ENCODE data around the gene AOC1. TPM values are rescaled to one million over a fixed set of nuclear protein-coding genes. Genes with fewer than 3 reads are reported as not detected.

Gene AOC1
- total RNA-seq, 1 donor from 2014 or later: 0.17 TPM

Other genes starting within 250 kb of the AOC1 start
- 31.5 TPM for gene GIMAP6, start 220.1 kb upstream of the AOC1 start, total RNA-seq
- 6.9 TPM for gene GIMAP2, start 166.8 kb upstream of the AOC1 start, total RNA-seq
- gene GIMAP1, start 135.9 kb upstream of the AOC1 start, total RNA-seq: 6.7 TPM
- 9.8 TPM for gene GIMAP5, start 115.1 kb upstream of the AOC1 start, total RNA-seq
- gene TMEM176B, start 52.2 kb upstream of the AOC1 start, total RNA-seq: 45.2 TPM
- 30.1 TPM for gene TMEM176A, start 51.7 kb upstream of the AOC1 start, total RNA-seq
- gene KCNH2, start 125.8 kb downstream of the AOC1 start, total RNA-seq: 107 TPM
- gene NOS3, start 138.5 kb downstream of the AOC1 start, total RNA-seq: 10.9 TPM
- not detected for gene ATG9B, start 172.0 kb downstream of the AOC1 start, total RNA-seq
- gene ABCB8, start 175.9 kb downstream of the AOC1 start, total RNA-seq: 29.7 TPM
- 8.6 TPM for gene ASIC3, start 196.0 kb downstream of the AOC1 start, total RNA-seq
- 8.1 TPM for gene CDK5, start 205.4 kb downstream of the AOC1 start, total RNA-seq
- gene SLC4A2, start 207.1 kb downstream of the AOC1 start, total RNA-seq: 64.1 TPM
- gene FASTK, start 228.3 kb downstream of the AOC1 start, total RNA-seq: 79.4 TPM
- gene TMUB1, start 231.0 kb downstream of the AOC1 start, total RNA-seq: 38.7 TPM
- gene AGAP3, start 234.0 kb downstream of the AOC1 start, total RNA-seq: 69.7 TPM

Measured in left ventricle myocardium superior (tissue), 1 donor.